HG03378 (cell line): ENCODE measurements around the gene PPM1G.

ENCODE experiments used
- ATAC-seq: cut with Tn5 transposase; IDR thresholded peaks from one replicate; pipeline ENCODE4 v1.9.1; 2021; ENCODE audit warnings: mild to moderate bottlenecking, moderate library complexity; ENCODE audit not compliant: unreplicated experiment

PPM1G gene

DNA sequence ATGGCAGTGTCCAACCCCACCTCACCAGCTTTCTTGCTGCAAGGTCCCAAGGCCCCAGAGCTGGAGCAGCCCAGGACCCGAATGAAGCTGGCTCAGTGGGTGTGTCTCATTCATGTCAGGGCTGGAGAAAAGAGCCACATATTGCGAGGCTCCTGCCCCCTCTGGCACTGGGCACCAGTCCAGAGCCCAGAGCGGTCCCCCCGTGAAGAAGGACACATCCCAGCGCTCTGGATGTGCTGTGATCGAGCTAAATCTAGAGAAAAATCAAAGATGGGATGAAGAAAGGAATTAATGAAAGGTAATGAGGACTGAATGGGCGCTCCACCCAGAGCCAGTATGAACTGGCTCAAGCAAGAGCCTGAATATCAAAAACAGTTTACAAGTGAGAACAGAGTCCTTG, 73.2 kb downstream of the PPM1G start:
- ATAC-seq, result no peak

DNA sequence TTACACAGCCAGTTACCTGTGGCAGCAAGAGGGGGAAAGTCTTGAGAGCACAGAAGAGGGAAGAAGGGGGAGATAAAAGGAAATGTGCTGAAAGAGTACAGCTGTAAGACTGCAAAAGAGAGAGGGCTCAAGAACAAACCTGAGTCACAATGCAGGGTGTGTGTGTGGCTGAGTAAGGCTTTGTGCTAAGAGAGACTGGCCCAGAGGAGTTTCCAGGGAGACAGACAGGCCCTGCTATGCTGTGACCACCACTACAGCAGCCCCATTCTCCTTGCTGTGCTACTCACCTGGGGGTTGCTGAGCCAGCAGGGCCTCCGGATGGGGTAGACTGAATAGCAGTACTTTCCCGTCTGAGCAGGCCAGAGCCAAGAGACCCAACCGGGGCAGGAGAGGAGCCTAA, 74.1 kb downstream of the PPM1G start:
- no peak for ATAC-seq
